ENCODE data around the gene ABCG8.

Gene ABCG8

DNA sequence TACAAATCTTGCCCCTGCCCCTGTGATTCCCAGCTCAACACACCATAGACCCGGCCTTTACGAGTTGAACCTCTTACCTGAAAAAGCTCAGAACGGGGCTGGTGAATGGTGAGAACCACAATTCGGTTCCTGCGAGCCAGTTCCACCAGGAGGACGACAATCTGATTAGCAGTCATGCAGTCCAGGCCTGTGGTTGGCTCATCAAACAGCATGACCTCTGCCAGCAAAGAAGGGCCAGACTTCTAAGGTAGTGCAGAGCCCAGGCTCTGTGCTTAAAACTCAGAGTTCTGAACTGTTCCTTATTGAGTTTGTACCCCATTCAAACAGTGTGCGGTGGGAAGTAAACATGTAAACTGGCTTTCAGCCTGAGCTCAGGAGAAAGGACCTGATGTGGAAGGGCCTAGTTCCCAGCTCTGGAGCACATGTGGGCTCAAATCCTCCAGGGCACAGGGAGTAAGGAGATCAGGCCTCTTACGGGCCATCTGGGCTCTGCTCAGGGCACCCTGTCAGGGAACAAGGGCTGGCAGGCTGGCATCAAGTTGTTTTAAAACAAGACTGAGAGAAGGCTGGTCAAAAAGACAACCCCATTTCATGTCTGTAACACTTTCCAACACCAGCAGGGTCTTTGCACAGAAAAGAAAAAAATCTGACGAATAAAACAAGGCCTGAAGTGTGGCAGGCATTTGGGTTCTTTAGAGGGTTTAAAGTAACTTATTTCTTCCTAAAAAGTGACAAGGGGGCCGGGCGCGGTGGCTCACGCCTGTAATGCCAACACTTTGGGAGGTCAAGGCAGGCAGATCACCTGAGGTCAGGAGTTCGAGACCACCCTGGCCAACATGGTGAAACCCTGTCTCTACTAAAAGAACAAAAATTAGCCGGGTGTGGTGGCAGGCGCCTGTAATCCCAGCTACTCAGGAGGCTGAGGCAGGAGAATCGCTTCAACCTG lies 12.2 kb upstream of the ABCG8 start:
- DNase-seq (ENCODE audit: low read depth in 2 of 2): no peak

GRCh38 chr2:43831543-43832294 lies 7.1 kb upstream of the ABCG8 start:
- DNase-seq (ENCODE audit: low read depth in 2 of 2): no peak

DNA sequence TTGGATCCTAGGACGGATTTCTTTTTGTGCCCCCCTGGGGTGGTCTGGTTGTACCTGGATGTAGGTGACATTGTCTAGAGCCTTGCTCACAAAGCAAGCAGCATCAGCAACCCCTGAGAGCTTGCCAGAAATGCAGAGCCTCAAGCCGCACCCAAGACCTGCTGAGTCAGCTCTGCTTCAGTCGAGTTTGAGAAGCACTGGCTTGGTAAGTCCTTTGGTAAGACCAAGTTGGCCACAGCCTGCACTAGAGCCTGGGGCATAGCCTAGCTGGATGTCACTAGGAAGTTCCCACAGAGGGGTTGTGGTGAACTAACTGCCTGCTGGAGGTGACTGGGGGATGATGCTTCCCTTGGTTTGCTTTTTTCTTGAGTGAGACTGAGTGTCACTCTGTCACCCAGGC lies 6.3 kb upstream of the ABCG8 start:
- no peak for DNase-seq (ENCODE audit: low read depth in 2 of 2)

- DNase-seq (ENCODE audit: low read depth in 2 of 2): no peak
These were observed 1.7 kb upstream of the ABCG8 start for GRCh38 chr2:43837033-43837432.

- DNase-seq (ENCODE audit: low read depth in 2 of 2): no peak
These were observed 776 bp upstream of the ABCG8 start for GRCh38 chr2:43837831-43838559.

DNA sequence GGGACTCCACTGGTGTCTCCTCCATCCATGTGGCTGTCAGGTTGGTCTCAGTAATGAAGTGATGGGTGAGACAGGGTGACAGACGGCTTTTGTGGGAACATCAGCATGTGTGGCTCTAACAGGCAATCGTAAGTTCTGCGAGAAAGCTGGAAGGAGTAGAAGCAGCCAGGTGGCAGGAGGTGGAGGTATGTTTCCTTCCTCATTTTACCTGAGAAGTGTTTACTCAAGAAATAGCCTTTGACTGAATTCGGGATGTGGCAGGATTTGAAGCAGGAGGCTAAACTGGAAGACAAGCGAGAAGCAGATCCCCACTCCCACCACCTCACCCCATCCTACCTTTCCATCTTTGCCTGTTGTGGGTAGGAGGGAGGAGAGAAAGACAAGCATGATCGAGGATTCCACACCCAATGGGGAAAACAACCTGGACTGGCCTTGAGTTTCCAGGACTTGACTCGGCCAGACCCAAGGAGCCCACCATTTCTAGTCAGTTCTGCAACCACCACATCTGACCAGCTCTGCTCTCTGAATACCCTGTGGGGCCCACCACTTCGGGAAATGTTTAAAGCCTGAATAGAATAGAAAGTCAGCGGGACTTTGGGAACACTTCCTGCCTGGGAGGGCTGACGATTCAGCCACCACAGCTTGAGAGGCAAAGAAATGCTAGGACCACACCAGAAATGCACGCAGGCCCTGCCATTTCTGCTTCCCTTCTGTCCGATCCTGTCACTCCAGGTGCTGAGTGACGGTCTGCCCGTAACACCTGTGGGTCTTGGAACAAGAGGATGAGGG lies 1.2 kb downstream of the ABCG8 start:
- no peak for DNase-seq (ENCODE audit: low read depth in 2 of 2)

GRCh38 chr2:43840965-43841364 lies 2.2 kb downstream of the ABCG8 start:
- no peak for DNase-seq (ENCODE audit: low read depth in 2 of 2)

GRCh38 chr2:43841949-43842865 lies 3.4 kb downstream of the ABCG8 start:
- DNase-seq (ENCODE audit: low read depth in 2 of 2): no peak

DNA sequence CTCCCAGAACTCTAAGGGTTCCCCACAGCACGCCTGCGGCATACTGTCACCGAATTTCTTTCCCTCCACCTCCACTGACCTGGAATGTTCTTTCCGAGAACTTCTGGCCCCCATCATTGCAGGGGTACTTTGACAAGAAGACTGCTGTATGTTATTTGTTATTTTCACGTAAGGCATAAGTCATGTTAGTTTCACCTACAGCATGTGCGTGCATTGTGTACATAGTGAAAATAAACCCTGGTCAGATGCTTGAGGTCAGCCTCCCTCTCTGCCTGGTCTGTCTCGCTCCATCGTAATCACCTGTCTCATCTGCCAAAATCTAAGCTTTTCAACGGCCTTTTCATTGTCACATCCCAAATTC lies 4.1 kb downstream of the ABCG8 start:
- no peak for DNase-seq (ENCODE audit: low read depth in 2 of 2)

DNA sequence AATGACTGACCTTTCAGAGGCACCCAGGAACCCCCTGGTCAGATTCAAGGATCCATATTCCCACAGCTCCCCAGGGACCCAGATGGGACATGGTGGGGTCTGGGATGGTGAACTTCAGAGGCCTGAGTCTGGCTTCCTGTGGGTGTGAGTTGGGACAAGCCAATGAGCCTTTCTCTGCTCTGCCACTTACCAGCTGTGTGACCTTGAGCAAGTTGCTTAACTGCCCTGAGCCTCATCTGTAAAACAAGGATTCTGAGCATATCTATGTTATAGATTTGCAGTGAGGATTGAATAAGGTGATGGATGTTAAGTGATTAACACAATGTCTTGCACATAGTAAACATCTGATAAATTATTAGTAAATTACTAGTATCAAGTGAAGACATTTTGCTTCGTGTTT lies 6.4 kb downstream of the ABCG8 start:
- no peak for DNase-seq (ENCODE audit: low read depth in 2 of 2)

GRCh38 chr2:43846140-43846793 lies 7.5 kb downstream of the ABCG8 start:
- no peak for DNase-seq (ENCODE audit: low read depth in 2 of 2)

GRCh38 chr2:43848214-43848613 lies 9.4 kb downstream of the ABCG8 start:
- no peak for DNase-seq (ENCODE audit: low read depth in 2 of 2)

GRCh38 chr2:43851011-43851980 lies 12.5 kb downstream of the ABCG8 start:
- DNase-seq (ENCODE audit: low read depth in 2 of 2): no peak

DNA sequence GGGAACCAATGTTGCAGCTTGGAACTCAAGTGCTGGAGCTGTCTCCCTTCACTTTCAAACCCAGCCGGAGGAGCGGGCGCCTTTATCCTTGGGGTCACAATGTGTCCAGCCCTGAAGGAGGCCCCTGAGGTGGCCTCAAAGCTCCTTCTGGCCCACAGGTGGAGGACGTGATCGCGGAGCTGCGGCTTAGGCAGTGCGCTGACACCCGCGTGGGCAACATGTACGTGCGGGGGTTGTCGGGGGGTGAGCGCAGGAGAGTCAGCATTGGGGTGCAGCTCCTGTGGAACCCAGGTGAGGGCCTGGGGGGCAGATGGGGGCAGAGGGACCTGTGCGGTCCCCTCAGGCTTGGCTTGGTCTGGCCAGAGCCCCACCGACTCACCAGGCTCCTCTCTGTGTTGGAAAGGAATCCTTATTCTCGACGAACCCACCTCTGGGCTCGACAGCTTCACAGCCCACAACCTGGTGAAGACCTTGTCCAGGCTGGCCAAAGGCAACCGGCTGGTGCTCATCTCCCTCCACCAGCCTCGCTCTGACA lies 13.5 kb downstream of the ABCG8 start:
- no peak for DNase-seq (ENCODE audit: low read depth in 2 of 2)

DNA sequence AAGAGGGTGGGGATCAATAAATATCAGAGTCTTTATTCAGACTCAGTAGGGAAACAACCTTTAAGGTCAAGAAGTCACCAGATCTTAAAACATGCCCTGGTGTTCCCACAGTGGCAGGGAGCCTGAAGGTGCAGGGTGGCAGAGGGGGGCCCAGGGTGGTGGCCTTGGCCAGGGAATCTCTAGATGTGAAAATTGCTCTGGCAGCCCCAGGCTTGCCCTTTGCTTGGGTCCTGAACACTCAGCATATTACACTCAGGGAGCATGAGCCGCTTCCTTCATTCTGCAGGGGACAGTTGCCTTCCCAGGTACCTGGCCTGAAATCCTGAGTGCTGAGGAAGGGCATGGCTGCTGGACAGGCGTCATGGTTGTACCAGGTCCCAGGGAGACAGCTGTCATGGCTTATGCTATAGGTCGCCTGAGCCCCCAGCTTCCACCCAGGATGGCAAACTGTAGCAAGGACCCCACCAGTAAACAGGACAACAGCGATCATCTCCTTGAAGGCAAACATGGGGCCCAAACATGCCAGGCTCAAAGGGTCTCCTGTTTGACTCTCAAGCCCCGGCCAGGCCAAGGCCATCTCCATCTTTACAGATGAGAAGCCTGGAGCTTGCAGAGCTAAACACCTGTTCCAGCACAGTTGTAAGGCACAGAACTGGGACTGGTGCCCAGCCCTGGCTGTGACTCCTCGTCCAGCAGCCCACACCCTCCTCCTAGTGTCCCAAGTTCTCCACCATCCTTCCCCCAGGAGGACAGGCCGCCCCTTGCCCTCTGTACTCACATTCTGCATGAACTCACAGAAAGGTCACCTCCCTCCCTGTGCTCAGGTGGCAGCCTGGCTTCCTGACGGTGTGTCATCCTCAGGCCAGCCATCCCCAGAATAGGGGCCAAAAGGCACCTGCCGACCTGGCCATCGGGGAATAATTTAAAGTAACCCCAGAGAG lies 14.6 kb downstream of the ABCG8 start:
- DNase-seq (ENCODE audit: low read depth in 2 of 2): no peak

DNA sequence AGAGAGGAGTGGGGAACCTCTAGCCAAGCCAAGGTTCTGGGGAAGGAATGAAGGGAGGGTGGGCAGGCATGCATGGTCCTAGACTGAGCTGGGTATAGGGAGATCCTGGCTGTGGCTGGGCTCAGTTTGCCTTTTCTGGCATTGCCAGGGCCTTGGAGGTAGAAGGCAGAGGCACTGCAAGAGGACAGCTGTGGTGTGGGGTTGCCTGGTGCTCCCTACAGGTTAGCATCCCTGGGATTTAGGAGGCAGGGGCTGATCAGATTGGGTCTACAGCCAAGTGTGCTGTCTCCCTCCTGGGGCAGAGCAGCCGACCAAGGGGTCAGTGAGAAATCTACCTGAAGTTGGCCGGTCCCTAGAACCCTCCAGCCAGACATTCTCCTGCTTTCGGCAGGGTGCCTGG lies 15.9 kb downstream of the ABCG8 start:
- no peak for DNase-seq (ENCODE audit: low read depth in 2 of 2)

DNA sequence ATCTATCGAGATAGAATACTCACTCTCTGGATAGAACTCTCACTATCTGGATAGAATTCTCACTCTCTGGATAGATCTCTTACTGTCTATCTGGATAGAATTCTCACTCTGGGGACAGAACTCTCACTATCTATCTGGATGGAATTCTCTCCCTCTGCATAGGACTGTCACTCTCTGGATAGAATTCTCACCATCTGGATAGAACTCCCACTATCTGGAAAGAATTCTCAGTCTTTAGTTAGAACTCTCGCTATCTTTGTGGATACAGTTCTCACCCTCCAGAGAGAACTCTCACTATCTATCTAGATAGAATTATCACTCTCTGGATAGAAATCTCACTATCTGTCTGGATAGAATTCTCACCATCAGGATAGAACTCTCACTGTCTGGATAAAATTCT lies 16.5 kb downstream of the ABCG8 start:
- DNase-seq (ENCODE audit: low read depth in 2 of 2): no peak

All from stimulated activated CD4-positive, alpha-beta T cell treated with anti-CD3 and anti-CD28 coated beads, Interleukin-15, amount 100 ng/mL, for 48 hours (primary cell).